WTC11 (cell line): ENCODE measurements around the gene CCS. TPM values are rescaled to one million over a fixed set of nuclear protein-coding genes. Genes with fewer than 3 reads are reported as not detected.
A peak's percentile ranks its signal among the peaks of the same experiment; 100 is the strongest.

ENCODE experiments used
- ATAC-seq: fragments of 200-7000 bp; cut with Tn5 transposase; 2 replicates; pipeline ENCODE4 v1.10.0; 2021; ENCODE audit warnings: mild to moderate bottlenecking, moderate library complexity
- CTCF ChIA-PET: fragments of 300-600 bp; sonication (Branson Sonifier 250); formaldehyde crosslinking; loops from one replicate; lab custom pipeline; 2021; ENCODE audit warnings: antibody characterized with exemption; lab: Charles Lee
- POLR2A ChIA-PET: fragments of 350-600 bp; sonication (Branson Sonifier 250); formaldehyde crosslinking; loops from one replicate; lab custom pipeline; 2021; ENCODE audit warnings: antibody characterized with exemption; lab: Charles Lee
- DNase-seq: peaks from one replicate; pipeline ENCODE4 v3.0.0; 2021; ENCODE audit warnings: low spot score
- H3K27ac Mint-ChIP-seq: 2 replicates; pipeline ENCODE4 v1.8.0; 2021; ENCODE audit warnings: mixed read lengths
- H3K27me3 Mint-ChIP-seq: 2 replicates; pipeline ENCODE4 v1.8.0; 2021; ENCODE audit warnings: low read depth, mild to moderate bottlenecking, moderate library complexity, mixed read lengths
- H3K36me3 Mint-ChIP-seq: 2 replicates; pipeline ENCODE4 v1.8.0; 2021; ENCODE audit warnings: mixed read lengths
- H3K4me1 Mint-ChIP-seq: 2 replicates; pipeline ENCODE4 v1.8.0; 2022; ENCODE audit warnings: mixed read lengths
- H3K4me3 Mint-ChIP-seq: 2 replicates; pipeline ENCODE4 v1.8.0; 2021; ENCODE audit warnings: mild to moderate bottlenecking, moderate library complexity, mixed read lengths
- H3K9me3 Mint-ChIP-seq: 2 replicates; pipeline ENCODE4 v1.8.0; 2021; ENCODE audit warnings: mixed read lengths
- AFF4 ChIP-seq: sonication (generic); formaldehyde crosslinking; IDR thresholded peaks from 2 replicates; pipeline ENCODE4 v1.8.1; 2023; ENCODE audit warnings: mild to moderate bottlenecking, missing genetic modification reagents, borderline replicate concordance
- CDX4 ChIP-seq: fragments of 250-450 bp; sonication (Bioruptor Pico); IDR thresholded peaks from 2 replicates; pipeline ENCODE4 v1.9.0; 2021; ENCODE audit warnings: moderate library complexity, mild to moderate bottlenecking, inconsistent platforms, borderline replicate concordance
- CTCF ChIP-seq: fragments of 200-600 bp; IDR thresholded peaks from 2 replicates; pipeline ENCODE4 v1.8.0; 2022; ENCODE audit warnings: antibody characterized with exemption
- ELF4 ChIP-seq: sonication (generic); formaldehyde crosslinking; IDR thresholded peaks from 2 replicates; pipeline ENCODE4 v1.8.1; 2022; ENCODE audit warnings: low read depth, mild to moderate bottlenecking, moderate library complexity, missing genetic modification reagents
- FOXK1 ChIP-seq: sonication (generic); formaldehyde crosslinking; IDR thresholded peaks from 2 replicates; pipeline ENCODE4 v1.8.0; 2022; ENCODE audit warnings: mild to moderate bottlenecking, moderate library complexity, missing genetic modification reagents
- GRHL2 ChIP-seq: fragments of 250-450 bp; sonication (Bioruptor Pico); IDR thresholded peaks from 2 replicates; pipeline ENCODE4 v1.8.0; 2022; ENCODE audit warnings: mild to moderate bottlenecking, moderate library complexity; ENCODE audit not compliant: insufficient replicate concordance, severe bottlenecking
- MAX ChIP-seq: sonication (generic); formaldehyde crosslinking; IDR thresholded peaks from 2 replicates; pipeline ENCODE4 v1.8.0; 2022; ENCODE audit warnings: mild to moderate bottlenecking, missing genetic modification reagents
- NFE2L1 ChIP-seq: sonication (generic); formaldehyde crosslinking; IDR thresholded peaks from 2 replicates; pipeline ENCODE4 v1.8.1; 2023; ENCODE audit warnings: missing genetic modification reagents
- NFYB ChIP-seq: sonication (generic); formaldehyde crosslinking; conservative IDR thresholded peaks from 2 replicates; pipeline ENCODE4 v1.8.0; 2022; ENCODE audit warnings: low read depth, missing genetic modification reagents
- NR2C2 ChIP-seq: sonication (generic); formaldehyde crosslinking; IDR thresholded peaks from 2 replicates; pipeline ENCODE4 v1.8.0; 2022; ENCODE audit warnings: mild to moderate bottlenecking, missing genetic modification reagents
- OVOL2 ChIP-seq: fragments of 250-450 bp; sonication (Bioruptor Pico); IDR thresholded peaks from 2 replicates; pipeline ENCODE4 v1.9.0; 2021; ENCODE audit warnings: mild to moderate bottlenecking, borderline replicate concordance
- SMAD4 ChIP-seq: sonication (generic); formaldehyde crosslinking; IDR thresholded peaks from 2 replicates; pipeline ENCODE4 v1.8.0; 2022; ENCODE audit warnings: mild to moderate bottlenecking, missing genetic modification reagents
- STAT6 ChIP-seq: sonication (generic); formaldehyde crosslinking; conservative IDR thresholded peaks from 2 replicates; pipeline ENCODE4 v1.8.1; 2023; ENCODE audit warnings: mild to moderate bottlenecking, low read depth, missing genetic modification reagents, moderate library complexity
- ZBTB43 ChIP-seq: sonication (generic); formaldehyde crosslinking; IDR thresholded peaks from 2 replicates; pipeline ENCODE4 v1.8.1; 2023; ENCODE audit warnings: mild to moderate bottlenecking, missing genetic modification reagents
- ZMAT4 ChIP-seq: fragments of 250-450 bp; sonication (Bioruptor Pico); IDR thresholded peaks from 2 replicates; pipeline ENCODE4 v1.9.0; 2021; ENCODE audit warnings: mild to moderate bottlenecking
- ZNF121 ChIP-seq: sonication (generic); formaldehyde crosslinking; IDR thresholded peaks from 2 replicates; pipeline ENCODE4 v1.8.0; 2023; ENCODE audit warnings: missing genetic modification reagents
- ZNF138 ChIP-seq: sonication (generic); formaldehyde crosslinking; conservative IDR thresholded peaks from 2 replicates; pipeline ENCODE4 v1.8.1; 2022; ENCODE audit warnings: mild to moderate bottlenecking, moderate library complexity, missing genetic modification reagents
- ZNF396 ChIP-seq: fragments of 250-450 bp; sonication (Bioruptor Pico); IDR thresholded peaks from 2 replicates; pipeline ENCODE4 v1.8.0; 2021; ENCODE audit warnings: mild to moderate bottlenecking, moderate library complexity, borderline replicate concordance
- ZNF423 ChIP-seq: fragments of 250-450 bp; sonication (Bioruptor Pico); IDR thresholded peaks from 2 replicates; pipeline ENCODE4 v2.1.2; 2022; ENCODE audit warnings: mild to moderate bottlenecking, moderate library complexity
- ZNF671 ChIP-seq: fragments of 250-450 bp; sonication (Bioruptor Pico); IDR thresholded peaks from 2 replicates; pipeline ENCODE4 v1.8.0; 2021; ENCODE audit warnings: mild to moderate bottlenecking
- total RNA-seq: library from RNA; stranded (reverse); gene quantifications from 3 replicates; pipeline ENCODE4 v1.2.3, GENCODE V29; 2021

CCS gene
- total RNA-seq, 1 experiment from 2014 or later: 35.9 TPM

- CTCF ChIA-PET: interaction anchor here (0.6 to 4.4 kb wide), 10 partner anchors 10 to 99 kb away, joined by 3 to 18 read pairs (median 5); partner anchors contain the start of genes ACTN3, CCDC87, CCS and CTSF
- H3K4me1 Mint-ChIP-seq: peaks cover 3% of the 10 kb centered on the region; the same call in 1 of the 2 replicates
- ATAC-seq (peak; percentile 95), DNase-seq (peak; percentile 88)
- POLR2A ChIA-PET: interaction anchor here (1.0 kb wide), 1 partner anchor 13 kb away, joined by 3 read pairs; the partner anchor contains the start of gene CCDC87
- peaks cover 40% of the 10 kb centered on the region for H3K27me3 Mint-ChIP-seq
- H3K4me3 Mint-ChIP-seq: no peak overlapping the region
- H3K36me3 Mint-ChIP-seq: peaks cover 28% of the 10 kb centered on the region
- H3K9me3 Mint-ChIP-seq: peaks cover 35% of the 10 kb centered on the region
- TF ChIP-seq CTCF (peak; percentile 82), MAX (CRISPR knock-in tag) (0 out of 2 replicates have a peak, but pooled peaks have one; percentile 42), ZNF138 (no peak)
- H3K27ac Mint-ChIP-seq: no peak overlapping the region
These were observed 13.9 kb upstream of the CCS start for GRCh38 chr11:66579017-66579606.

GRCh38 chr11:66580803-66581202 is 12.2 kb upstream of the CCS start:
- peaks cover 28% of the 10 kb centered on the region for H3K9me3 Mint-ChIP-seq
- no peak overlapping the region for H3K27ac Mint-ChIP-seq
- peaks cover 30% of the 10 kb centered on the region for H3K27me3 Mint-ChIP-seq
- TF ChIP-seq CDX4 (CRISPR knock-in tag): no peak
- no peak for TF ChIP-seq NFE2L1 (CRISPR knock-in tag)
- TF ChIP-seq ZNF396 (CRISPR knock-in tag): no peak
- TF ChIP-seq ZNF138: no peak
- ATAC-seq (no peak), DNase-seq (no peak)
- H3K36me3 Mint-ChIP-seq: peaks cover 11% of the 10 kb centered on the region
- ChIA-PET CTCF (interaction anchor here (1.0 to 4.4 kb wide), 3 partner anchors 12 to 98 kb away, joined by 3 to 18 read pairs (median 6); partner anchors contain the start of genes CCDC87 and CCS), POLR2A (interaction anchor here (0.8 kb wide), 1 partner anchor 27 kb away, joined by 3 read pairs; no protein-coding TSS in a partner anchor)
- H3K4me1 Mint-ChIP-seq: peaks cover 3% of the 10 kb centered on the region; the same call in 1 of the 2 replicates
- H3K4me3 Mint-ChIP-seq: no peak overlapping the region

GRCh38 chr11:66581261-66581660 is 11.7 kb upstream of the CCS start:
- Mint-ChIP-seq H3K27me3 (peaks cover 32% of the 10 kb centered on the region), H3K9me3 (peaks cover 28% of the 10 kb centered on the region), H3K4me3 (no peak overlapping the region), H3K27ac (no peak overlapping the region), H3K4me1 (peaks cover 3% of the 10 kb centered on the region; the same call in 1 of the 2 replicates), H3K36me3 (peaks cover 11% of the 10 kb centered on the region)
- ATAC-seq: no peak
- ChIA-PET POLR2A (interaction anchor here (0.8 kb wide), 1 partner anchor 26 kb away, joined by 3 read pairs; no protein-coding TSS in a partner anchor), CTCF (interaction anchor here (1.0 to 4.4 kb wide), 2 partner anchors 11 to 97 kb away, joined by 3 to 18 read pairs; partner anchors contain the start of genes CCDC87 and CCS)
- no peak for DNase-seq
- TF ChIP-seq FOXK1 (CRISPR knock-in tag) (no peak), AFF4 (CRISPR knock-in tag) (no peak), ZNF671 (CRISPR knock-in tag) (no peak), ZNF423 (CRISPR knock-in tag) (no peak), ZBTB43 (CRISPR knock-in tag) (no peak), STAT6 (no peak), ELF4 (no peak), OVOL2 (no peak), ZMAT4 (no peak), NR2C2 (CRISPR knock-in tag) (no peak), ZNF121 (CRISPR knock-in tag) (no peak), SMAD4 (CRISPR knock-in tag) (no peak), GRHL2 (no peak), NFYB (CRISPR knock-in tag) (no peak)
